Keratinocyte (primary cell): ENCODE data around the gene OPN4.

ENCODE experiments used
- CTCF ChIP-seq, 3 experiments: IDR thresholded peaks in 1 of 3; conservative IDR thresholded peaks in 1 of 3; optimal IDR thresholded peaks in 1 of 3; 2 replicates in 2 of 3; 3 replicates in 1 of 3; pipeline versions ENCODE3 to v1.5.1; 2011; ENCODE audit warnings: low read length in 3 of 3, mild to moderate bottlenecking in 3 of 3, moderate library complexity in 2 of 3, control low read depth in 1 of 3, inconsistent platforms in 1 of 3; ENCODE audit not compliant: insufficient read depth in 2 of 3; ENCODE audit errors: extremely low read depth in 1 of 3
- EZH2 ChIP-seq: IDR thresholded peaks from one replicate; pipeline ENCODE4 v1.6.1; 2012; ENCODE audit warnings: inconsistent platforms, mild to moderate bottlenecking, low read length, moderate library complexity

GRCh38 chr10:86653379-86653778, 968 bp upstream of the OPN4 start:
- TF ChIP-seq CTCF (optimal IDR thresholded peaks at IDR 0.05 in 1 of 3, IDR thresholded peaks at IDR 0.05 in 1 of 3, conservative IDR thresholded peaks at IDR 0.05 in 1 of 3; ENCODE audit: extremely low read depth in 1 of 3, insufficient read depth in 2 of 3, low read length in 3 of 3), result no peak
- no peak for TF ChIP-seq EZH2
